ENCODE measurements around the gene ACVRL1.
"Not testable (repeated sequence)": the region's sequence is repeated elsewhere in the genome, so short reads cannot be mapped to it uniquely, and the experiment has no call there.

ACVRL1 gene

GRCh38 chr12:51874000-51874399 is 33.3 kb upstream of the ACVRL1 start:
- DNase-seq (ENCODE audit: low read depth in 2 of 2): no peak

GRCh38 chr12:51874486-51874885 is 32.8 kb upstream of the ACVRL1 start:
- no peak for DNase-seq (ENCODE audit: low read depth in 2 of 2)

- no peak for DNase-seq (ENCODE audit: low read depth in 2 of 2)
These were observed 28.2 kb upstream of the ACVRL1 start for GRCh38 chr12:51879102-51879501.

GRCh38 chr12:51883295-51883694 is 24.0 kb upstream of the ACVRL1 start:
- no peak for DNase-seq (ENCODE audit: low read depth in 2 of 2)

- no peak for DNase-seq (ENCODE audit: low read depth in 2 of 2)
These were observed 23.2 kb upstream of the ACVRL1 start for GRCh38 chr12:51883998-51884675.

- no peak for DNase-seq (ENCODE audit: low read depth in 2 of 2)
These were observed 22.6 kb upstream of the ACVRL1 start for GRCh38 chr12:51884676-51885229.

GRCh38 chr12:51885294-51886020 is 21.8 kb upstream of the ACVRL1 start:
- not testable (repeated sequence) for DNase-seq (ENCODE audit: low read depth in 2 of 2)

- peak in 1 of 2 donors; percentile 18 for DNase-seq (ENCODE audit: low read depth in 2 of 2)
These were observed 21.1 kb upstream of the ACVRL1 start for GRCh38 chr12:51886021-51886710.

- DNase-seq (ENCODE audit: low read depth in 2 of 2): no peak
These were observed 19.6 kb upstream of the ACVRL1 start, which contains the start of gene ANKRD33 for GRCh38 chr12:51887476-51888315. Gene ANKRD33, plus strand, starts transcription at chr12:51888103. Its CDS starts 84 bp downstream, at chr12:51888187.

- DNase-seq (ENCODE audit: low read depth in 2 of 2): no peak
These were observed 18.7 kb upstream of the ACVRL1 start for GRCh38 chr12:51888316-51889215.

GRCh38 chr12:51889216-51890132 is 17.8 kb upstream of the ACVRL1 start:
- DNase-seq (ENCODE audit: low read depth in 2 of 2): no peak

GRCh38 chr12:51890133-51890464 is 17.2 kb upstream of the ACVRL1 start:
- DNase-seq (ENCODE audit: low read depth in 2 of 2): no peak

- no peak for DNase-seq (ENCODE audit: low read depth in 2 of 2)
These were observed 16.7 kb upstream of the ACVRL1 start for GRCh38 chr12:51890511-51891171.

- no peak for DNase-seq (ENCODE audit: low read depth in 2 of 2)
These were observed 15.5 kb upstream of the ACVRL1 start for GRCh38 chr12:51891843-51892242.

GRCh38 chr12:51893786-51894185 is 13.5 kb upstream of the ACVRL1 start:
- DNase-seq (ENCODE audit: low read depth in 2 of 2): no peak

GRCh38 chr12:51895378-51896135 is 11.7 kb upstream of the ACVRL1 start:
- no peak for DNase-seq (ENCODE audit: low read depth in 2 of 2)

- DNase-seq (ENCODE audit: low read depth in 2 of 2): no peak
These were observed 11.1 kb upstream of the ACVRL1 start for GRCh38 chr12:51896236-51896635.

- no peak for DNase-seq (ENCODE audit: low read depth in 2 of 2)
These were observed 10.1 kb upstream of the ACVRL1 start for GRCh38 chr12:51897181-51897580.

Data from stimulated activated CD4-positive, alpha-beta T cell treated with anti-CD3 and anti-CD28 coated beads, Interleukin-1b, Interleukin-23, amount 100 ng/mL, for 4 hours (primary cell).